HepG2 (cell line): ENCODE measurements around the gene SLC13A3. TPM values are rescaled to one million over a fixed set of nuclear protein-coding genes. Genes with fewer than 3 reads are reported as not detected.

Experiments used
- ATAD3A ChIP-seq: sonication (generic); formaldehyde crosslinking; IDR thresholded peaks from 2 replicates; pipeline ENCODE4 v1.4.0; 2020; ENCODE audit warnings: missing genetic modification reagents
- EZH2 ChIP-seq: conservative IDR thresholded peaks from 2 replicates; pipeline ENCODE4 v1.6.1; 2012; ENCODE audit warnings: mild to moderate bottlenecking, low read depth, low read length, moderate library complexity
- HMGA1 ChIP-seq: sonication (generic); formaldehyde crosslinking; conservative IDR thresholded peaks from 2 replicates; pipeline ENCODE4 v1.4.0; 2020; ENCODE audit warnings: missing genetic modification reagents
- HOXD1 ChIP-seq: sonication (generic); formaldehyde crosslinking; IDR thresholded peaks from 2 replicates; pipeline ENCODE4 v1.5.0; 2020; ENCODE audit warnings: missing genetic modification reagents
- JUNB ChIP-seq: sonication (generic); formaldehyde crosslinking; IDR thresholded peaks from 2 replicates; pipeline ENCODE4 v1.8.0; 2022; ENCODE audit warnings: missing genetic modification reagents, mild to moderate bottlenecking, borderline replicate concordance
- KAT2B ChIP-seq: fragments of 150-350 bp; IDR thresholded peaks from 2 replicates; pipeline ENCODE4 v1.6.1; 2014; ENCODE audit warnings: low read depth, low read length, borderline replicate concordance
- MAZ ChIP-seq, 2 experiments: sonication (generic) in 1 of 2; formaldehyde crosslinking in 1 of 2; IDR thresholded peaks; 2 replicates each; pipeline versions ENCODE4 v1.5.0 to v1.6.1; 2012 to 2020; ENCODE audit warnings: low read depth in 2 of 2, mild to moderate bottlenecking in 2 of 2, borderline replicate concordance in 1 of 2, improper control_type of control experiment in 1 of 2, low read length in 1 of 2, missing genetic modification reagents in 1 of 2, moderate library complexity in 1 of 2
- MEIS1 ChIP-seq: sonication (generic); formaldehyde crosslinking; IDR thresholded peaks from 2 replicates; pipeline ENCODE4 v1.9.0; 2021; ENCODE audit warnings: mild to moderate bottlenecking, missing genetic modification reagents, moderate library complexity, borderline replicate concordance
- NFE2L2 ChIP-seq: fragments of 150-350 bp; IDR thresholded peaks from 2 replicates; pipeline ENCODE4 v1.6.1; 2014; ENCODE audit warnings: low read length
- RORA ChIP-seq: sonication (generic); formaldehyde crosslinking; IDR thresholded peaks from 2 replicates; pipeline ENCODE4 v1.5.0; 2020; ENCODE audit warnings: mild to moderate bottlenecking, missing genetic modification reagents, moderate library complexity
- TP53 ChIP-seq: sonication (generic); formaldehyde crosslinking; conservative IDR thresholded peaks from 2 replicates; pipeline ENCODE4 v1.4.0; 2020; ENCODE audit warnings: missing genetic modification reagents
- ZBTB39 ChIP-seq: sonication (generic); formaldehyde crosslinking; IDR thresholded peaks from 2 replicates; pipeline ENCODE4 v1.5.0; 2020; ENCODE audit warnings: missing genetic modification reagents
- ZFP37 ChIP-seq: sonication (generic); formaldehyde crosslinking; IDR thresholded peaks from 2 replicates; pipeline ENCODE4 v1.4.0; 2020; ENCODE audit warnings: missing genetic modification reagents, borderline replicate concordance
- ZNF383 ChIP-seq: sonication (generic); formaldehyde crosslinking; IDR thresholded peaks from 2 replicates; pipeline ENCODE4 v1.4.0; 2020; ENCODE audit warnings: missing genetic modification reagents, mild to moderate bottlenecking, borderline replicate concordance
- ZNF503 ChIP-seq: sonication (generic); formaldehyde crosslinking; IDR thresholded peaks from 2 replicates; pipeline ENCODE4 v1.4.0; 2020; ENCODE audit warnings: missing genetic modification reagents
- ZNF570 ChIP-seq: sonication (generic); formaldehyde crosslinking; IDR thresholded peaks from 2 replicates; pipeline ENCODE4 v1.4.0; 2020; ENCODE audit warnings: mild to moderate bottlenecking, missing genetic modification reagents, borderline replicate concordance
- ZNF720 ChIP-seq: sonication (generic); formaldehyde crosslinking; IDR thresholded peaks from 2 replicates; pipeline ENCODE4 v1.4.0; 2020; ENCODE audit warnings: missing genetic modification reagents
- ZNF781 ChIP-seq: sonication (generic); formaldehyde crosslinking; IDR thresholded peaks from 2 replicates; pipeline ENCODE4 v1.5.1; 2020; ENCODE audit warnings: borderline replicate concordance, mild to moderate bottlenecking, missing genetic modification reagents; ENCODE audit errors: not compliant biosample characterization
- polyA plus RNA-seq, 8 experiments: library from polyadenylated mRNA; depleted of rRNA in 3 of 8; stranded (reverse) in 7 of 8; unstranded in 1 of 8; fragments of >200 nt; fragmentation: Illumina TruSeq in 4 of 8; extraction: Trizol in 4 of 8; gene quantifications; 2 replicates each; pipeline versions ENCODE4 v1.2.1 to v1.2.3, GENCODE V29; 2011 to 2016; ENCODE audit warnings: low read depth in 4 of 8, missing spikeins in 1 of 8, mixed read lengths in 1 of 8; ENCODE audit not compliant: insufficient read depth in 1 of 8
- total RNA-seq, 5 experiments: library from RNA; depleted of rRNA; stranded (reverse); fragments of >200 nt; fragmentation: Illumina TruSeq; extraction: Trizol; gene quantifications; 2 replicates each; pipeline ENCODE4 v1.2.3, GENCODE V29; 2016; ENCODE audit warnings: low read depth in 1 of 5
- TF ChIP-seq, protein P1 (sequence below): sonication (generic); formaldehyde crosslinking; IDR thresholded peaks from 2 replicates; pipeline ENCODE4 v1.8.0; 2023; ENCODE audit warnings: mild to moderate bottlenecking, missing genetic modification reagents
- TF ChIP-seq, protein P2 (sequence below): sonication (generic); formaldehyde crosslinking; IDR thresholded peaks from 2 replicates; pipeline ENCODE4 v1.4.0; 2020; ENCODE audit warnings: missing genetic modification reagents

The SLC13A3 gene
- total and polyA plus RNA-seq, 2 of the 13 experiments (the other 11 are each of a cell fraction or from before 2014, with no cell fraction given), result 66.5 to 76.0 TPM

DNA sequence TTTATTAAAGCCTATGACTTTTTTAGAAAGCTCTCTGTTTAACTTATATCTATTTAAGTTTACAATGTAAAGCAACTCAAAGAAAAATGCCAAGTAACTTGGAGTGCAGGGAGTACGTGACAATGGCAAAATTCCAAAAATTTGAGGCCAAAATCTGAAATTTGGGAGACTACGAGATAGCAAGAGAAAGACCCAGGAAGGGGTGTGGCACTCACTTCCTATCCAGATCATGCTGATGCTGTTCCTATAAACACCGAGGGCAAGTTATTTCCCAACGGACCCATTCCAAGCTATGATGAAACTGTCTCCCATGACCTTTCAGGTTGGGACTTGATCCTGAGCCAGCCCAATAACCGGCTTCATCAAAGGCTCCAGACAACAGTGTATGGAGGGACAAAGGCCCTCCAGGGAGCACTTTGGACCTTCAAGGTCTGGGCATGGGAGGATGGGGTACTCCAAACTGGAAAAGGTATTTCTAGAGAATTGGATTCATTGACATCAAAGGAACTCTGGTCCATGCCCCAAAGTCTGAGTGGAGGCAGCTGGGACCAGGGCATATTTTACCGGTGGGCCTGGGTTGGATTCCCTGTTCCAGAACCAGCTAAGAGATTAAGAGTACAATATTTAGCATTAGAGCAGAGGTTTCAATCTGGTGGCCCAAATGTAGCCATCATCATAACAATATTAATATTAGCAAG lies 15.7 kb upstream of the SLC13A3 start (continued):
- TF ChIP-seq, protein P1, sequence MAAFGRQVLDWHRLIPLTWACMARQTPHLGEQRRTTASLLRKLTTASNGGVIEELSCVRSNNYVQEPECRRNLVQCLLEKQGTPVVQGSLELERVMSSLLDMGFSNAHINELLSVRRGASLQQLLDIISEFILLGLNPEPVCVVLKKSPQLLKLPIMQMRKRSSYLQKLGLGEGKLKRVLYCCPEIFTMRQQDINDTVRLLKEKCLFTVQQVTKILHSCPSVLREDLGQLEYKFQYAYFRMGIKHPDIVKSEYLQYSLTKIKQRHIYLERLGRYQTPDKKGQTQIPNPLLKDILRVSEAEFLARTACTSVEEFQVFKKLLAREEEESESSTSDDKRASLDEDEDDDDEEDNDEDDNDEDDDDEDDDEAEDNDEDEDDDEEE (CRISPR knock-in tag), result 0 out of 2 replicates have a peak, but pooled peaks have one; percentile 70
- peak; percentile 97 for TF ChIP-seq TP53 (CRISPR knock-in tag)
- TF ChIP-seq HMGA1 (CRISPR knock-in tag), result no peak
- peak; percentile 67 for TF ChIP-seq MAZ (IDR thresholded peaks at IDR 0.05; ENCODE audit: borderline replicate concordance, low read depth, low read length)
- peak; percentile 86 for TF ChIP-seq MAZ (CRISPR knock-in tag; IDR thresholded peaks at IDR 0.05; ENCODE audit: low read depth)
- TF ChIP-seq ZNF383 (CRISPR knock-in tag), result no peak; the same call in 1 of the 2 replicates
- TF ChIP-seq, protein P2, sequence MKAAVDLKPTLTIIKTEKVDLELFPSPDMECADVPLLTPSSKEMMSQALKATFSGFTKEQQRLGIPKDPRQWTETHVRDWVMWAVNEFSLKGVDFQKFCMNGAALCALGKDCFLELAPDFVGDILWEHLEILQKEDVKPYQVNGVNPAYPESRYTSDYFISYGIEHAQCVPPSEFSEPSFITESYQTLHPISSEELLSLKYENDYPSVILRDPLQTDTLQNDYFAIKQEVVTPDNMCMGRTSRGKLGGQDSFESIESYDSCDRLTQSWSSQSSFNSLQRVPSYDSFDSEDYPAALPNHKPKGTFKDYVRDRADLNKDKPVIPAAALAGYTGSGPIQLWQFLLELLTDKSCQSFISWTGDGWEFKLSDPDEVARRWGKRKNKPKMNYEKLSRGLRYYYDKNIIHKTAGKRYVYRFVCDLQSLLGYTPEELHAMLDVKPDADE (CRISPR knock-in tag), result no peak
- peak; percentile 100 for TF ChIP-seq ZNF503 (CRISPR knock-in tag)
- no peak; the same call in 1 of the 2 replicates for TF ChIP-seq ZNF720 (CRISPR knock-in tag)
- peak; percentile 63; the same call in 1 of the 2 replicates for TF ChIP-seq JUNB (CRISPR knock-in tag)
- TF ChIP-seq HOXD1 (CRISPR knock-in tag), result peak; percentile 99
- peak; percentile 92 for TF ChIP-seq ZNF781 (CRISPR knock-in tag)
- TF ChIP-seq EZH2, result no peak
- TF ChIP-seq ZNF570 (CRISPR knock-in tag), result 0 out of 2 replicates have a peak, but pooled peaks have one; percentile 71
- peak; percentile 96 for TF ChIP-seq MEIS1 (CRISPR knock-in tag)
- TF ChIP-seq NFE2L2, result peak; percentile 5; the same call in 1 of the 2 replicates
- no peak for TF ChIP-seq KAT2B
- peak; percentile 78; the same call in 1 of the 2 replicates for TF ChIP-seq ZBTB39 (CRISPR knock-in tag)
- no peak for TF ChIP-seq ATAD3A (CRISPR knock-in tag)
- TF ChIP-seq ZFP37 (CRISPR knock-in tag), result peak; percentile 98
- peak; percentile 97 for TF ChIP-seq RORA (CRISPR knock-in tag)
